PFSK-1 (cell line): ENCODE results near the gene CHTOP.

ENCODE experiments used
- FOXP2 ChIP-seq: optimal IDR thresholded peaks from 2 replicates; pipeline ENCODE3; 2011; ENCODE audit warnings: borderline replicate concordance, control low read depth, inconsistent platforms; ENCODE audit not compliant: insufficient read depth; ENCODE audit errors: extremely low read length, extremely low read depth
- POLR2AphosphoS5 ChIP-seq: IDR thresholded peaks from 2 replicates; pipeline ENCODE4 v1.6.1; 2012; ENCODE audit warnings: low read depth, mild to moderate bottlenecking, control low read depth, low read length, moderate library complexity
- SIN3A ChIP-seq: IDR thresholded peaks from 2 replicates; pipeline ENCODE4 v1.6.1; 2012; ENCODE audit warnings: mild to moderate bottlenecking, low read length, moderate library complexity, borderline replicate concordance; ENCODE audit not compliant: insufficient read depth
- TAF1 ChIP-seq: IDR thresholded peaks from 2 replicates; pipeline ENCODE4 v1.6.1; 2012; ENCODE audit warnings: low read length, control low read depth, borderline replicate concordance; ENCODE audit not compliant: insufficient read depth
- TF ChIP-seq, protein P1 (sequence below), 2 experiments: IDR thresholded peaks; 2 replicates each; pipeline versions ENCODE4 v1.6.1 to v1.8.0; 2011 to 2012; ENCODE audit warnings: low read depth in 2 of 2, low read length in 2 of 2, control low read depth in 1 of 2, inconsistent platforms in 1 of 2, mild to moderate bottlenecking in 1 of 2, moderate library complexity in 1 of 2; ENCODE audit not compliant: insufficient read depth in 1 of 2

DNA sequence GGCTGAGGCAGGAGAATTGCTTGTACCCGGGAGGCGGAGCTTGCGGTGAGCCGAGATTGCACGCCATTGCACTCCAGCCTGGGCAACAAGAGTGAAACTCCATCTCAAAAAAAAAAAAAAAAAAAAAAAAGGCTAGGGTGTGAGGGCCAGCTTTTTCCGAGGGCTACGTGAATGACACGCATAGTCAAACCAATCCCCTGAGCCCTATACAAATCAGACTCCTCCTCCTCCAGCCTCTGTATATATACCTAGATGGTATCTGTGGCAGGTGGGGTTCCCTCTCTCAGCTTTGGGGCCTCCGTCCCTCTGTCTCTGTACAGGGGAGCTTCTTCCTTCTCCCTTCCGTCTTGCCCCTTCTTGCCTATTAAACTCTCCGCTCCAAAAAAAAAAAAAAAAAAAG is 27.7 kb upstream of the CHTOP start:
- TF ChIP-seq TAF1, result no peak
- no peak for TF ChIP-seq POLR2AphosphoS5
- TF ChIP-seq, protein P1, sequence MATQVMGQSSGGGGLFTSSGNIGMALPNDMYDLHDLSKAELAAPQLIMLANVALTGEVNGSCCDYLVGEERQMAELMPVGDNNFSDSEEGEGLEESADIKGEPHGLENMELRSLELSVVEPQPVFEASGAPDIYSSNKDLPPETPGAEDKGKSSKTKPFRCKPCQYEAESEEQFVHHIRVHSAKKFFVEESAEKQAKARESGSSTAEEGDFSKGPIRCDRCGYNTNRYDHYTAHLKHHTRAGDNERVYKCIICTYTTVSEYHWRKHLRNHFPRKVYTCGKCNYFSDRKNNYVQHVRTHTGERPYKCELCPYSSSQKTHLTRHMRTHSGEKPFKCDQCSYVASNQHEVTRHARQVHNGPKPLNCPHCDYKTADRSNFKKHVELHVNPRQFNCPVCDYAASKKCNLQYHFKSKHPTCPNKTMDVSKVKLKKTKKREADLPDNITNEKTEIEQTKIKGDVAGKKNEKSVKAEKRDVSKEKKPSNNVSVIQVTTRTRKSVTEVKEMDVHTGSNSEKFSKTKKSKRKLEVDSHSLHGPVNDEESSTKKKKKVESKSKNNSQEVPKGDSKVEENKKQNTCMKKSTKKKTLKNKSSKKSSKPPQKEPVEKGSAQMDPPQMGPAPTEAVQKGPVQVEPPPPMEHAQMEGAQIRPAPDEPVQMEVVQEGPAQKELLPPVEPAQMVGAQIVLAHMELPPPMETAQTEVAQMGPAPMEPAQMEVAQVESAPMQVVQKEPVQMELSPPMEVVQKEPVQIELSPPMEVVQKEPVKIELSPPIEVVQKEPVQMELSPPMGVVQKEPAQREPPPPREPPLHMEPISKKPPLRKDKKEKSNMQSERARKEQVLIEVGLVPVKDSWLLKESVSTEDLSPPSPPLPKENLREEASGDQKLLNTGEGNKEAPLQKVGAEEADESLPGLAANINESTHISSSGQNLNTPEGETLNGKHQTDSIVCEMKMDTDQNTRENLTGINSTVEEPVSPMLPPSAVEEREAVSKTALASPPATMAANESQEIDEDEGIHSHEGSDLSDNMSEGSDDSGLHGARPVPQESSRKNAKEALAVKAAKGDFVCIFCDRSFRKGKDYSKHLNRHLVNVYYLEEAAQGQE (IDR thresholded peaks at IDR 0.05; ENCODE audit: insufficient read depth in 1 of 2, low read depth in 2 of 2, low read length in 2 of 2), result no peak
- no peak for TF ChIP-seq SIN3A
- no peak for TF ChIP-seq FOXP2
